B cell (primary cell): ENCODE measurements around the gene ZNF106. TPM values are rescaled to one million over a fixed set of nuclear protein-coding genes. Genes with fewer than 3 reads are reported as not detected.

Experiments
- ATAC-seq: fragments of 200-7000 bp; cut with Tn5 transposase; one replicate; pipeline ENCODE4 v1.10.0; 2021; ENCODE audit warnings: low read depth, mild to moderate bottlenecking, moderate number of reproducible peaks, moderate library complexity
- CTCF ChIA-PET: fragments of 350-600 bp; sonication (Branson Sonifier 250); formaldehyde crosslinking; loops from one replicate; lab custom pipeline; 2021; ENCODE audit warnings: antibody characterized with exemption, inconsistent platforms; lab: Charles Lee
- POLR2A ChIA-PET: fragments of 350-600 bp; sonication (Branson Sonifier 250); formaldehyde crosslinking; loops from one replicate; lab custom pipeline; 2021; ENCODE audit warnings: antibody characterized with exemption; lab: Charles Lee
- DNase-seq: peaks from one replicate; pipeline ENCODE4 v3.0.0; 2013
- H2AFZ ChIP-seq: 2 replicates; pipeline ENCODE4 v1.6.1; 2012; ENCODE audit warnings: mild to moderate bottlenecking, low read depth, low read length; ENCODE audit not compliant: insufficient read depth, poor library complexity, severe bottlenecking
- H3K27ac ChIP-seq, 2 donors: 1 replicate in 1 of 2; 2 replicates in 1 of 2; pipeline ENCODE4 v1.5.1; 2012 to 2013; ENCODE audit warnings: low read length in 2 of 2, mild to moderate bottlenecking in 2 of 2, moderate library complexity in 1 of 2
- H3K27me3 ChIP-seq, 4 experiments: fragments of 200-600 bp in 1 of 4; sonication (generic) in 1 of 4; replicated peaks in 1 of 4; 1 replicate in 2 of 4; 2 replicates in 2 of 4; pipeline versions ENCODE4 v1.6.1 to v1.7.0; 2013 to 2016; ENCODE audit warnings: low read length in 3 of 4, mild to moderate bottlenecking in 2 of 4, mixed read lengths in 1 of 4, moderate library complexity in 1 of 4; ENCODE audit not compliant: insufficient read depth in 4 of 4, control insufficient read depth in 3 of 4; ENCODE audit errors: control extremely low read depth in 1 of 4
- H3K36me3 ChIP-seq, 2 experiments: replicated peaks in 1 of 2; 1 replicate in 1 of 2; 2 replicates in 1 of 2; pipeline versions ENCODE4 v1.6.1 to v1.7.1; 2013; ENCODE audit warnings: low read length in 1 of 2; ENCODE audit not compliant: insufficient read depth in 2 of 2, control insufficient read depth in 1 of 2; ENCODE audit errors: control extremely low read depth in 1 of 2, extremely low read depth in 1 of 2
- H3K4me1 ChIP-seq, 2 donors: fragments of 200-600 bp in 1 of 2; sonication (generic) in 1 of 2; 1 replicate in 1 of 2; 2 replicates in 1 of 2; pipeline versions ENCODE4 v1.5.1 to v1.6.1; 2013 to 2017; ENCODE audit warnings: low read length in 2 of 2; ENCODE audit not compliant: control insufficient read depth in 2 of 2, insufficient read depth in 2 of 2
- H3K4me2 ChIP-seq: replicated peaks from 2 replicates; pipeline ENCODE3; 2012; ENCODE audit warnings: mild to moderate bottlenecking, low read depth, low read length; ENCODE audit not compliant: poor library complexity, severe bottlenecking
- H3K4me3 ChIP-seq, 5 experiments: fragments of 200-600 bp in 1 of 5; sonication (generic) in 1 of 5; 1 replicate in 3 of 5; 2 replicates in 2 of 5; pipeline versions ENCODE4 v1.5.1 to v1.7.0; 2011 to 2016; ENCODE audit warnings: low read length in 4 of 5, mild to moderate bottlenecking in 4 of 5, low read depth in 2 of 5, control low read depth in 1 of 5, moderate library complexity in 1 of 5; ENCODE audit not compliant: insufficient read depth in 1 of 5; ENCODE audit errors: control extremely low read depth in 1 of 5, extremely low read depth in 1 of 5
- H3K79me2 ChIP-seq: fragments of 200-600 bp; sonication (generic); one replicate; pipeline ENCODE4 v1.6.0; 2016; ENCODE audit warnings: low read length; ENCODE audit not compliant: control insufficient read depth, insufficient read depth
- H3K9ac ChIP-seq: fragments of 200-600 bp; sonication (generic); 2 replicates; pipeline ENCODE4 v1.6.1; 2017; ENCODE audit warnings: mild to moderate bottlenecking, low read length, moderate library complexity
- H3K9me3 ChIP-seq, 3 donors: one replicate each; pipeline versions ENCODE4 v1.6.1 to v1.7.1; 2013; ENCODE audit warnings: low read length in 2 of 3; ENCODE audit not compliant: control insufficient read depth in 2 of 3, insufficient read depth in 1 of 3; ENCODE audit errors: control extremely low read depth in 1 of 3
- H4K20me1 ChIP-seq: 2 replicates; pipeline ENCODE4 v1.6.0; 2012; ENCODE audit warnings: mild to moderate bottlenecking, low read length; ENCODE audit not compliant: insufficient read depth, control insufficient read depth, poor library complexity, severe bottlenecking
- H3K27ac Mint-ChIP-seq: one replicate; pipeline ENCODE4 v1.8.0; 2021; ENCODE audit warnings: mixed read lengths
- H3K27me3 Mint-ChIP-seq: one replicate; pipeline ENCODE4 v1.8.0; 2021; ENCODE audit warnings: mixed read lengths
- H3K4me1 Mint-ChIP-seq: one replicate; pipeline ENCODE4 v1.8.0; 2021; ENCODE audit warnings: mixed read lengths
- H3K4me3 Mint-ChIP-seq: one replicate; pipeline ENCODE4 v1.8.0; 2021; ENCODE audit warnings: mixed read lengths
- H3K9me3 Mint-ChIP-seq: one replicate; pipeline ENCODE4 v1.8.0; 2022; ENCODE audit warnings: mixed read lengths; ENCODE audit not compliant: insufficient read depth
- EZH2 ChIP-seq: IDR thresholded peaks from 2 replicates; pipeline ENCODE4 v1.6.1; 2012; ENCODE audit warnings: borderline replicate concordance, low read depth, mild to moderate bottlenecking, moderate library complexity, low read length; ENCODE audit not compliant: insufficient read depth, poor library complexity, severe bottlenecking
- WGBS: methylation state at CpG from one replicate; pipeline ENCODE4 v1.1.5; 2013; ENCODE audit warnings: missing lambda C conversion rate; ENCODE audit not compliant: insufficient coverage; 5-methylcytosine and 5-hydroxymethylcytosine counted together
- intact Hi-C: fragments of 100-400 bp; cut with micrococcal nuclease; formaldehyde crosslinking; loops from one replicate; pipeline ENCODE4 v1.10.0; 2022
- polyA plus RNA-seq: library from polyadenylated mRNA; depleted of rRNA; stranded (reverse); fragments of >200 nt; gene quantifications from 2 replicates; pipeline ENCODE4 v1.2.3, GENCODE V29; 2012
- total RNA-seq, 2 donors: library from RNA; stranded (reverse); fragments of 120-200 nt in 1 of 2; gene quantifications; 1 replicate in 1 of 2; 2 replicates in 1 of 2; pipeline versions ENCODE4 v1.2.3 to v1.2.4, GENCODE V29; 2013 to 2022
- TF ChIP-seq, protein P1 (sequence below): fragments of 200-600 bp; IDR thresholded peaks from one replicate; pipeline ENCODE4 v1.8.0; 2022; ENCODE audit warnings: antibody characterized with exemption, mild to moderate bottlenecking

The ZNF106 gene
- total and polyA plus RNA-seq, 2 donors (not counting 1 experiment from before 2014, with no cell fraction given) = 10.1 to 51.4 TPM

GRCh38 chr15:42499858-42500609, 9.1 kb upstream of the ZNF106 start:
- no peak overlapping the region for H3K4me3 Mint-ChIP-seq
- Histone ChIP-seq H3K27me3 (no peaks in the 10 kb centered on the region), H4K20me1 (no peaks in the 10 kb centered on the region), H3K9ac (no peak overlapping the region), H3K79me2 (peaks cover 92% of the 10 kb centered on the region), H3K27ac (peak overlapping the region in 1 of 2 donors; percentile 61), H3K9me3 (no peaks in the 10 kb centered on the region), H3K4me2 (peak overlapping the region; percentile 15), H3K36me3 (peaks cover 0 to 8% of the 10 kb centered on the region in 2 experiments), H3K4me3 (no peak overlapping the region), H3K4me1 (peaks cover 67 to 77% of the 10 kb centered on the region in 2 donors), H2AFZ (no peak overlapping the region)
- no peaks in the 10 kb centered on the region for H3K27me3 Mint-ChIP-seq
- H3K4me1 Mint-ChIP-seq = peaks cover 83% of the 10 kb centered on the region
- ChIA-PET POLR2A (interaction anchor here (0.6 to 1.1 kb wide), 2 partner anchors 9 to 227 kb away, joined by 3 to 5 read pairs; partner anchors contain the start of genes TMEM87A and ZNF106), CTCF (no interaction called here)
- intact Hi-C loops = loop anchor here (10.0 kb wide), 1 partner anchor 225 kb away; the partner anchor contains the start of genes GANC and TMEM87A
- WGBS = 81% methylated on average over 5 of the region's 12 CpGs
- DNase-seq = no peak
- TF ChIP-seq, protein P1, sequence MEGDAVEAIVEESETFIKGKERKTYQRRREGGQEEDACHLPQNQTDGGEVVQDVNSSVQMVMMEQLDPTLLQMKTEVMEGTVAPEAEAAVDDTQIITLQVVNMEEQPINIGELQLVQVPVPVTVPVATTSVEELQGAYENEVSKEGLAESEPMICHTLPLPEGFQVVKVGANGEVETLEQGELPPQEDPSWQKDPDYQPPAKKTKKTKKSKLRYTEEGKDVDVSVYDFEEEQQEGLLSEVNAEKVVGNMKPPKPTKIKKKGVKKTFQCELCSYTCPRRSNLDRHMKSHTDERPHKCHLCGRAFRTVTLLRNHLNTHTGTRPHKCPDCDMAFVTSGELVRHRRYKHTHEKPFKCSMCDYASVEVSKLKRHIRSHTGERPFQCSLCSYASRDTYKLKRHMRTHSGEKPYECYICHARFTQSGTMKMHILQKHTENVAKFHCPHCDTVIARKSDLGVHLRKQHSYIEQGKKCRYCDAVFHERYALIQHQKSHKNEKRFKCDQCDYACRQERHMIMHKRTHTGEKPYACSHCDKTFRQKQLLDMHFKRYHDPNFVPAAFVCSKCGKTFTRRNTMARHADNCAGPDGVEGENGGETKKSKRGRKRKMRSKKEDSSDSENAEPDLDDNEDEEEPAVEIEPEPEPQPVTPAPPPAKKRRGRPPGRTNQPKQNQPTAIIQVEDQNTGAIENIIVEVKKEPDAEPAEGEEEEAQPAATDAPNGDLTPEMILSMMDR = no peak
- TF ChIP-seq EZH2 = no peak
- peak overlapping the region; percentile 84 for H3K27ac Mint-ChIP-seq
- no peak for ATAC-seq
- no peaks in the 10 kb centered on the region for H3K9me3 Mint-ChIP-seq
